HG02678 (cell line): ENCODE results near the gene CRYBA2.

Experiments used
- ATAC-seq: cut with Tn5 transposase; IDR thresholded peaks from one replicate; pipeline ENCODE4 v1.9.1; 2021; ENCODE audit warnings: mild to moderate bottlenecking, moderate library complexity; ENCODE audit not compliant: unreplicated experiment

CRYBA2 gene

GRCh38 chr2:219023045-219023605 lies 29.9 kb upstream of the CRYBA2 start:
- no peak for ATAC-seq

GRCh38 chr2:219022616-219023015 lies 29.4 kb upstream of the CRYBA2 start:
- no peak for ATAC-seq

GRCh38 chr2:219022041-219022440 lies 28.8 kb upstream of the CRYBA2 start:
- ATAC-seq = no peak

GRCh38 chr2:219021591-219021990 lies 28.4 kb upstream of the CRYBA2 start:
- no peak for ATAC-seq

- ATAC-seq = no peak
Observed at GRCh38 chr2:219020604-219021365, 27.6 kb upstream of the CRYBA2 start.

- ATAC-seq = no peak
Observed at GRCh38 chr2:219019436-219019835, 26.2 kb upstream of the CRYBA2 start.

- ATAC-seq = no peak
Observed at GRCh38 chr2:219018726-219019125, 25.5 kb upstream of the CRYBA2 start.

- no peak for ATAC-seq
Observed at GRCh38 chr2:219018286-219018685, 25.1 kb upstream of the CRYBA2 start.

- no peak for ATAC-seq
Observed at GRCh38 chr2:219017201-219017931, 24.1 kb upstream of the CRYBA2 start.

GRCh38 chr2:219016721-219017120 lies 23.5 kb upstream of the CRYBA2 start:
- ATAC-seq = no peak

GRCh38 chr2:219010873-219011272 lies 17.7 kb upstream of the CRYBA2 start:
- ATAC-seq = no peak

- ATAC-seq = no peak
Observed at GRCh38 chr2:219010162-219010756, 17.0 kb upstream of the CRYBA2 start.

GRCh38 chr2:219009294-219009693 lies 16.1 kb upstream of the CRYBA2 start:
- ATAC-seq = no peak

- ATAC-seq = no peak
Observed at GRCh38 chr2:219003979-219004378, 10.8 kb upstream of the CRYBA2 start.

- ATAC-seq = no peak
Observed at GRCh38 chr2:219003267-219003634, 10.0 kb upstream of the CRYBA2 start.

- no peak for ATAC-seq
Observed at GRCh38 chr2:219002395-219003266, 9.4 kb upstream of the CRYBA2 start.

GRCh38 chr2:219001577-219002394 lies 8.6 kb upstream of the CRYBA2 start:
- ATAC-seq = no peak

GRCh38 chr2:219001100-219001576 lies 7.9 kb upstream of the CRYBA2 start:
- ATAC-seq = no peak

GRCh38 chr2:219000569-219000960 lies 7.3 kb upstream of the CRYBA2 start:
- ATAC-seq = no peak
